HG03108 (cell line): ENCODE measurements around the gene ZNF407.

Experiments used
- ATAC-seq: cut with Tn5 transposase; IDR thresholded peaks from one replicate; pipeline ENCODE4 v1.9.1; 2021; ENCODE audit warnings: moderate library complexity; ENCODE audit not compliant: unreplicated experiment

Gene ZNF407

DNA sequence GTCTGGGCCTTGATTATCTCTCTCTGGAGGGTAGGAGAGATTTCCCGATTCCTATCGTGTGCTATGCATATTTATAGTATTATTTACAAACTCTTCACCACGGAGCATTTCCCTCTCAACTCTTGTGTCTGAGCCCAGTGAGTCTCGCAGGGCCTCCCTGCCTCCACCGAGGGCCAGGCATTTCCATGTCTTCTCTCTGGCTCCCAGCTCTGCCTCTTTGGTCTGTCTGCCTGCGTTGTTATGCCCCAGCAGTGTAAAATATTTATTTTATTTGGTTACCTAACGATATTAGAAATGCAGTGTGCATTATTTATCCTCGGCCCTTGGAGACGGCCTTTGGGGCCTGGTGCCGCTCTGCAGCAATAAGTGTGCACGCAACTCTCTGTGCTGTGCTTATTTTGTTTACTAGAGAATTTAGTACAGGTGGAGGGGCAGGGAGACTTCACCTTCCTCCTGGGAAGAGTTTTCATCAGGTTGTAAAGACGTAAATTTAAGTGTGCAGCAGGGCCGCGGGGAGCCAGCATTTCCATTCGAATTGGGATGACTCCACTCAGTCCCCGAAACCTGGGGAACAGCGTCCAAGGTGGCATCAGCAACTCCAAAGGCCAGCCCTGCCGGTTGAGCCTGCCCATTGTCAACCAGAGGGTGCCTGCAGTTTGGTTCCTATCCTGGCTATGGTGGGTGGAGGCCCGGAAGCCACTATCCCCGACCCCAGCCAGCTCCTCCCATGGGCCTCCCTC is 511.1 kb downstream of the ZNF407 start:
- no peak for ATAC-seq

DNA sequence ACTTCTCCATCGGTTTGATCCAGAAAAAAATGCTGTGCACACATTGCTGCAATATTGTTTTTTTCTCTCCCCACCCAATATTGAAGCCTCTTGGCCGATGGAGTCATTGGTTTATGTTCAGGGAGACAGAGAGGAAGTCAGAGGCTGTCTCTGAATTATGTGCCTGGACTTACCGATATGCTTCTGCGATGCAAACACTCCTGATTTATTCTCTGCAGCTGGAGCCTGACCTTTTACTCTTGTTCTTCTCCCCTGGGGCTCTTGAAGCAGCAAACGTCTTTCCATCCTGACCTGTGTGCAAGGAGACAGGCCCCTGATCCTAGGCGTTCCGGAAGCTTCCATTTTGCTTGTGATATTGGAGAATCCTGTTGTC is 511.6 kb downstream of the ZNF407 start:
- ATAC-seq = no peak

DNA sequence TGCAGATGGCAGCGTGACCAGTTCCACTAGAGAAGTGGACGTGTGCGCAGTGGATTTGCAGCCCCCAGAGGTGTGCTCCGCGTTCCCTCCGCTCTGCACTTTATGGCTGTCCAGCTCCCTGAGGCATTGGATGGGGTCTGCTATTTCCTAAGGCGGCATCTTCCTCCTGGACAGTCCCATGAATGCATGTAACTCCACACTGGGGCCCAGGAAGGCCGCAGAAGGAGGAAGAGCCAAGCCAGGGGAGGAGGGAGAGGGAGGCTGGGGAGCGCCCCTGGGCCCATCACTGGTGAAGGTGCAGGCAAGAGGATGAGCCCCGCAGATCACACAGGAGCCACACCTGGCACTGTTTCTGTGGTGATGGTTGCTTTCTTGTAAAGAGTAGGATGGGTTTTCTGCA is 512.1 kb downstream of the ZNF407 start:
- ATAC-seq = no peak

DNA sequence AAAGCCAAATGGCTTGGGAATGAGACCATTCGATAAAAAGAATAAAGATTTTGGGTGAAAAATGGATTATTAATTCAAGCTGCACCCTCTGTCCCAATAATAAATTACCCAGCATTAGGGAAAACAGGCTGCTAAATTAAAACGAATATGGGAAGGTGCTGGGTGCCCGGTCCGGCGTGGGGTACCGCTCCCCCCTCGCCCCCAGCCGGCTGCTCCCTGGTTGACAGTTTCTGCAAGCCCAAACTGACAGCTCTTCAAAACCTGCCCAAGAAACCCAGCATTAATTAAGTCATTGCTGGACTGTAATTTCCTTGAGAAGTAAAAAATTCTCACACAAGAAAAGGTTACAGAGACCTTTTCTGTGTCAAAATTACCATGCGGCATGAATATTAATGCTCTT is 512.6 kb downstream of the ZNF407 start:
- ATAC-seq = no peak

DNA sequence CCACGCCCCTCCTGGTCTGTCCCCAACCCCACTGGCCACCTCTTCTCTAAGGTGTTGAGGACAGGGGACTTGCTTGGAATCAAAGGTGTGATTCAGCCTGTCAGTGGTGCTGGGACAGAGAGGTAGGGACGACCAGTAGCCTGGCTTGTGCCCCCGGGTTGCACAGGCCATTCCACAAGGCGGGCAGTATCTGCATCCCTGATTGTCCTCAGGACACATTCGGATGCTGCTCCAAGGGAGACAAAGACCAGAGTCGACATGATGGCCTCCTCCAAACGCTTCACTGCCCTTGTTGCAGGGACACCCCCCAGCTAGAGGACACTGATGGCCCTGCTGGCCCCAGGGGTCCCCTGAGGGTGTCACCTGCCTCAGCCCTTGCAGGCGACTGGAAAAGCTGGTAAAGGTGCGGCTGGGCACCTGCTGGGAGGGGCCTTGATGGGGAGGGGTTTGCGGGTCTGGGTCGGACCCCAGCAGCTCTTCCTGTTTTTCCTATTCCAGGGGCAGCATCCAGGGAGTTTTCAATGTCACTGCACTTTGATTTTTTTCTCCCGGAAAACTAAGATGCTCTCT is 513.3 kb downstream of the ZNF407 start:
- no peak for ATAC-seq

DNA sequence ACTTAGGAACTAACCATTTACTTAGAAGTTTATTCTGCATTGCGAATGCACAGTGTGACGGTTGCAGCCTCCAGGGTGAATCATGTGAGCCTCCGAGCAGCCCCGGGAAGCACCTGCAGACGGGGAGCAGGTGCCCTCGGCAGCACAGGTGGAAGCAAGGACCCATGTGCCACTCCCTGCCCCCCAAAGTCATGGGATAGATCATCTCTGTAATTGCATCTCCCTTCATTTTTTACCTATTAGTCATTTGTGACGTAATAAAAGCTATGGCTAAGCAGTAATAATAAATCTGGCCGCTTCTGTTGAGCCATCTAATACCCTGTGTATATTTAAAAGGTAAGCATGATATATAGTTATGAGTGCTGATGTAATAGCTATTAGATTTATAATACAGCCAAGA is 514.1 kb downstream of the ZNF407 start:
- no peak for ATAC-seq

DNA sequence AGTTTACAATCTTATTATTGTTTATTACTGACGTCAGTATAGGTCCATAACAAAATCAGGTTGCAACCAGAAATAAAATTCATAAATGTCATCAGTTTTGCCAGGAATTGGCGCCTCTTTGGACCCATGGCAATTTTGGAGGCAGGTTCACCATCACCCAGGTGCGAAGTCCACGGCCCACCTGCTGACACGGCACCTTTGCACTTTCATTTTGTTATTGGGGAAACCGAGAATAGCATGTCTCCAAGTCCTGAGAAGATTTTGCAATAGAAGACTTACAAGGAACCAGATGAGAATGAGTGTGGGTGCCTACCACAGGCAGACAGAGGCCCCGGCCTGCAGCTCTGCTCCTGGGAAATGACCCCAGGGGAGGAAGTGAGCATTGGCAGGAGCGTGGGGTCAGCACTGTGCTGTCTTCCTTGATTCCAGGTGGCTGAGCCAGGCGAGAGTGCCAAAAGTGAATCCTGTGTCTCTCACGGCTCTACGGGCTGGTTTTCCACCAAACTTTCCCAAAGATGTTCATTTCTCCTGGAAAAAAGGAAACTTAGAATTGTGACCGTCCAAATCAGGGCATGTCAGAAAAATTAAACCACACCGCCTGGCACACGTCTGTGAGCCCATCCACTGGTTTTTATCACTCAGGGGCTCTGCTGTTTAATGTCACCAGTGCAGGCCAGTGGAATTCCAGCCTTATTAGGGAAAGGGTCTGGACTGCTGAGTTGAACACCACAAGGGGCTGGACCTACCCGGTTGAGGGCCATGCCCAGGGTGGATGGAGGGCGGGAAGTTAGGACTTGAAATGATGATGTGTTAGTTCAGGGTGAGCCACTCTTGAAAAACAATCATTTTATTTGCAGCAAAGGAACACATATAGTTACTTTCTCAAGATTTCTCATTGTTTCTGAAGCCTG is 514.8 kb downstream of the ZNF407 start:
- no peak for ATAC-seq

DNA sequence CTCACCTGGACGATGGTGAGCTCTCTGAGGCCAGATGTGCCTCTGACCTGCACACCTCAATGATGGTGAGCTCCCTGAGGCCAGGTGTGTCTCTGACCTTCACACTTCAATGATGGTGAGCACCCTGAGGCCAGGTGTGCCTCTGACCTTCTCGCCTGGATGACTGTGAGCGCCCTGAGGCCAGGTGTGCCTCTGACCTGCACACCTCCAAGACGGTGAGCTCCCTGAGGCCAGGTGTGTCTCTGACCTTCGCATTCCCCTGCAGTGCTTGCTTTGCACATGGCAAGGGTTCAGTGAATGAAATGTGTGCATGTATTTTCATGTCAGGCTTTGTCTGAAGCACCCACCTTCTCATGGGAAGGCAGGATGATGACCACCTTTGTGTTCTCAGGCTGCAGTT is 515.8 kb downstream of the ZNF407 start:
- no peak for ATAC-seq

DNA sequence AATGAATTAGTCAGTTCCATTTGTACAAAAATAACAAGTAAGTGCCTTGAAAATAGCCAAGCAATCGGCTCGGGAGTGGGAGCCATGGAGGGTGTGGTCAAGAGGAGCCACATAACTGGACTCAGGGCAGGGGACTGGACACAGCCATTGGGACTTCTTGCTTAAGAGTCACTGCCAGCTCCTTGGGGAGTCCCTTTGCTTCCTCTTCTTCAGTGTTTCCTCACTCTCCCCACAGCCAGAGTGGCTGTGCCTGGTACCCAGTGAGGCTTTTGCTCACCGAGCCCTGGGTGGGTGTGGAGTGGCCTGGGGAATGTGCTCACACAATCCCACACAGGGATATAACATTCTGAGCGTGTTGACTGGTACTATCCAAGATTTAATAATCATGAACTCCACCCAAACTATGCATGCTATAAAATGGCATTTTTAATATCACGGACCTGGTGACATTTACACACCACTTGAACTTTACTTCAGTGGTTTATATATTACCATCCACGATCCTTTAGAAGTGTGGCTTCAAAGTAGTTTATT is 516.6 kb downstream of the ZNF407 start:
- no peak for ATAC-seq
